Measurements from ENCODE around the gene MATR3.
A peak's percentile ranks its signal among the peaks of the same experiment; 100 is the strongest.

Gene MATR3

GRCh38 chr5:139273322-139273571 lies 20.3 kb upstream of the MATR3 start:
- DNase-seq: no peak

- peak; percentile 94 to 95 for DNase-seq
Measured at GRCh38 chr5:139273572-139274289, 19.8 kb upstream of the MATR3 start.

GRCh38 chr5:139275536-139275935 lies 18.0 kb upstream of the MATR3 start:
- DNase-seq: no peak

GRCh38 chr5:139275956-139276355 lies 17.6 kb upstream of the MATR3 start:
- DNase-seq: peak in 1 of 2 experiments; percentile 53

GRCh38 chr5:139276426-139276825 lies 17.1 kb upstream of the MATR3 start:
- DNase-seq: no peak

- DNase-seq: no peak
Measured at GRCh38 chr5:139277171-139277570, 16.4 kb upstream of the MATR3 start.

GRCh38 chr5:139278540-139279274 lies 14.8 kb upstream of the MATR3 start:
- no peak for DNase-seq

GRCh38 chr5:139282197-139282557 lies 11.4 kb upstream of the MATR3 start:
- DNase-seq: no peak

- DNase-seq: no peak
Measured at GRCh38 chr5:139283252-139284166, 10.0 kb upstream of the MATR3 start.

GRCh38 chr5:139284295-139284694 lies 9.2 kb upstream of the MATR3 start:
- DNase-seq: no peak

GRCh38 chr5:139285651-139286392 lies 7.7 kb upstream of the MATR3 start:
- DNase-seq: no peak

GRCh38 chr5:139287890-139288635 lies 5.5 kb upstream of the MATR3 start:
- no peak for DNase-seq

- DNase-seq: no peak
Measured at GRCh38 chr5:139291051-139291450, 2.5 kb upstream of the MATR3 start.

- DNase-seq: no peak
Measured at GRCh38 chr5:139293202-139293506, 386 bp upstream of the MATR3 start.

GRCh38 chr5:139294374-139295165 lies 1.0 kb downstream of the MATR3 start:
- peak; percentile 68 to 69 for DNase-seq

GRCh38 chr5:139295346-139296057 lies 2.0 kb downstream of the MATR3 start:
- no peak for DNase-seq

GRCh38 chr5:139296198-139296597 lies 2.7 kb downstream of the MATR3 start:
- no peak for DNase-seq

GRCh38 chr5:139296862-139297326 lies 3.4 kb downstream of the MATR3 start:
- no peak for DNase-seq

- no peak for DNase-seq
Measured at GRCh38 chr5:139297439-139298133, 4.0 kb downstream of the MATR3 start.

- DNase-seq: no peak
Measured at GRCh38 chr5:139298242-139298641, 4.7 kb downstream of the MATR3 start.

All from activated T-cell treated with anti-CD3 and anti-CD28 coated beads, Interleukin-2, amount 50 U/mL, for 48 hours (primary cell).